Activated CD4-positive, alpha-beta T cell treated with anti-CD3 and anti-CD28 coated beads for 48 hours (primary cell): ENCODE measurements around the gene UGT1A5.

Experiments
- DNase-seq: peaks from one replicate; pipeline ENCODE4 v3.0.0-alpha.2; 2020

Gene UGT1A5

DNA sequence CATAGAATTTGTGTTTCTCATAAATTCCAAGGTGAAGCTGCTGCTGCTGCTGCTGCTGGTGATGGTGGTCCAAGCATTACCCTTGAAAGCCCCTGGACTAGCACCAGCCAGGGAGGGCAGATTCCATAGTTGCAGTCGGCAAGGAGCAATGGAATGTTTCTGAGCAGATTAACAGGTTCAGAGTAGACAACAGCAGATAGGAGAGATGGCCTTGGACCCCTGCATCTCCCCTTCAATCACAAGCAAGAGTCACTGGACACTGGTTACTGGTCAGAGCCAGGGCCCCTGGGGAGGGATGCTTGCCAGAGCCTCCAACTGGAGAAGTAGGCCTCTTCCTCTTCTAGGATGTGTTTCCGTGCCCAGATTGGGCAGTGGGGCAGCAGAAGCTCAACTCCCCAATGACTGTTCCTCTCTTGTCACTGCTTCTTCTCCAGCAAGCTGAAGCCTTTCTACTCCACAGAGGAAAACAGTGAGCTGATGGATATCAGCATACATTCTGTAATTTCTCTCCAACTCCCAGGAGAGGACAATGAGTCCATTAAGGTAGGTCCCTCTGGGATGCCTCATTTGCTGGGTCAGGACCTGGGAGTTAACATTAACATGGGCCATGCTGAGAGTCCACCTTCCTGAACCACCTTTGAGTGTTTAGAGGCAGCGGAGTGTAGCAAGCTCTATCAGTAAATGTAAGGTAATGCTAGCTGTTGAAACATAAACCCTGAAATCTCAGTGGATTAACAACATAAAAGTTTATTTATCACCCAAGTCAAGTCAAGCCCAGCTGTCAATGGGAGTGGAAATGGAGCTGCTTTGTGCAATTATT lies 100.7 kb downstream of the UGT1A5 start:
- DNase-seq = no peak

DNA sequence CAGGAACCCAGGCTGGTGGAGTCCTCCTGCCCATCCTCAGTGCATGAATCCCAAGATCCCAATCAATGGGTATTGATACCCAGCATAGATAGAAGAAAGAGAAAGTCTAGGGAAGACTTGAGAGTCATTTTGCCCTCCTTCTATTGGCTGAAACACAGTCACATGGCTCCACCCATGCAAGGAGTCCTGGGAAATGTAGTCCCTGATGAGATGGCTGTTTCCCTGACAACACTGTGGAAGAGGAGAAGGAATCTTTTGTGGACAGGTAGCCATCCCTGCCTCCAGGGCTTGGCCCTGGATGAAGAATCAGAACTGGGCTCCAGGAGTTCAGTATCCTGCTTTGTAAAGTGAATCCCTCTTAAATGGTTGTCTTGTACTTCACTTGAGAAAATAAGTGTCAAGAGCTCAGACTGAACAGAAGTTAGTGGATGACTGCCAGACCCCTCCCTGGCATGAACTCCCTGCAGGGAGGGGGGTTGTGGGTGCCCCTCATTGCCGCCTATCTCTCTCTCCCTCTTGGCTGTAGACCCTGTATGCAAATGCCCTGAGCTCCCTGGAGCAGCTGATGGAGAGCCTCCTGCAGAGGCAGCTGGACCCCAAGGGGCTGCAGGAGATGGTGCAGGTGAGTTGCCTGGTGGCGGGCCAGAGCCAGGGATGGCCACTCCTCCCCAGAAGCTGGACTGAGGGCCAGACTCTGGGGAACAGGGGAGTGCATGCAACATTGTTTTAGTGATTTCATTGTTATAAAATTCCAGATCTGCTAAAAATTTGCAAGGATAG lies 101.5 kb downstream of the UGT1A5 start:
- no peak for DNase-seq

DNA sequence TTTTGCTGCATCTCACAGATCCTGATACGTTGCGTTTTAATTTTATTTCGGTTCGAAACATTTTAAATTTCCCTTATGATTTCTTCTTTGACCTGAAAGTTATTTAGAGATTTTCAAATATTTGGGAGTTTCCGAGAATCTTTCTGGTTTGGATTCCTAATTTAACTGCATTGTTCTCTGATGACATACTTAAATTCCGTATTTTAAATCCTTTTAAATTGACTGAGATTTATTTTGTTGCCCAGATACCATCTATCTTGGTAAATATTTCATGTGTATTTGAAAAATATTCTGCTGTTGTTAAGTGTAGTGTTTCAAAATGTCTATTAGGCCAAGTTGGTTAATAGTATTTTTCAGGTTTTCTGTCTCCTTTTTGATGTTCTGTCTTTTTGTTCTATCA lies 103.2 kb downstream of the UGT1A5 start:
- no peak for DNase-seq

DNA sequence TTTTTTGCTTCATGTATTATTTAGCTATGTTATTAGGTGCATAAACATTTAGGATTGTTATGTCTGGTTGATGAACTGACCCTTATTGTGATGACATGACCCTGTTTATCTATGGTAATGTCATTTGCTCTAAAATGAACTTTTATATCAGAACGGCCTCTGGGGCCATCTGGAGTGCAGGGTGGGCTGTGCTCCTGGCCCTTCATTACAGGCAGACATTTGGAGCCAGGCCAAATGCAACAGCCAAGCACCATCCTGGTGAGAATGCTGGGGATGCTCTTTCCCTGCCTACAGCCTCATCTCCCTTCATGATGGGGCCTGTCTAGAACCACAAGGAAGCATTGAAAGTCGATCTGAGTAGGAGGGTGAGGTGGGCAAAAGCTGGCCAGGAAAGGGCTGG lies 103.6 kb downstream of the UGT1A5 start:
- DNase-seq = no peak

DNA sequence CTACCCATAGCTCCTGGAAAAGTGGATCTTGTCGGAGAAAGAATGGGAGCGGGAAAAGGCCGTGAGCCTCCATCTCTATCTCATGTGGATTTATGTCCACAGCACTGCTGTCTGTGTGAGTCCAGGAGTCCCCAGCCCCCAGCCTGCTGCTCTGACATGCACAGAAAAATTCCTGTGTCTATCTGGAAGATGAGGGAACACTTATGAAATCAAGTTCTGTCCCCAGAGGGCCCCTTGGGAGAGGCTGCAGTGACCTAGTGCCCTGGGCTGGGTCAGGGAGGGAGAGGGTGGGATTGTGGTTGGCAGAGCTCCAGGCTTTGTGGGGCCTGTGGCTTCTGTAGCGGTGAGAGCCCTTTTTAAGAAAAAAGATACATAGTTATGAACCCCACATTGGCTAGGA lies 104.1 kb downstream of the UGT1A5 start:
- DNase-seq = no peak

DNA sequence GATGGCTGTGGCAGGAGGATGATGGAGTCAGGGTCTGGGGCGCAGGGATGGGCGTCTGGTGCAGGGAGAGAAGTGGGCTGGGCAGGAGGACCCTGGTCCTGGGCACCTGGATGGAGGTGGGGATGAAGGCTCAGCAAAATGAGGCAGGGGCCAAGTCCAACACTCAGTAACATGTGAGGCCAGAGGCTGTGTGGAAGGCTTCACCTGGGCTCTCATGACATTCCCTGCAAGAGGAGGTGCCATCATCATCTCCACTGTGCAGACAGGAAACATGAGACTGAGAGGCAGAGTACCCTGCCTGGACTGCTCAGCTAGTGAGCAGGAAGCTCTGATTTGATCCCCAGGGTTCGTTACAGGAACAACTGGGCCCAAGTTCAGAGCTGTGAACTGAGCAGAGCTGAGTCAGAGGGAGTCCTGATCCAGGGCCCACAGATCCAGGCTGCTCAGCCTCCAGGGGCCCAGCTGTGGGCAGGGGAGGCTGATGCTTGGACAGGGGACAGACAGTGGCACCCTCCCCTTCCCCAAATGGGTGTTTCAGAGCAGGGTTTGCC lies 104.7 kb downstream of the UGT1A5 start:
- no peak for DNase-seq

DNA sequence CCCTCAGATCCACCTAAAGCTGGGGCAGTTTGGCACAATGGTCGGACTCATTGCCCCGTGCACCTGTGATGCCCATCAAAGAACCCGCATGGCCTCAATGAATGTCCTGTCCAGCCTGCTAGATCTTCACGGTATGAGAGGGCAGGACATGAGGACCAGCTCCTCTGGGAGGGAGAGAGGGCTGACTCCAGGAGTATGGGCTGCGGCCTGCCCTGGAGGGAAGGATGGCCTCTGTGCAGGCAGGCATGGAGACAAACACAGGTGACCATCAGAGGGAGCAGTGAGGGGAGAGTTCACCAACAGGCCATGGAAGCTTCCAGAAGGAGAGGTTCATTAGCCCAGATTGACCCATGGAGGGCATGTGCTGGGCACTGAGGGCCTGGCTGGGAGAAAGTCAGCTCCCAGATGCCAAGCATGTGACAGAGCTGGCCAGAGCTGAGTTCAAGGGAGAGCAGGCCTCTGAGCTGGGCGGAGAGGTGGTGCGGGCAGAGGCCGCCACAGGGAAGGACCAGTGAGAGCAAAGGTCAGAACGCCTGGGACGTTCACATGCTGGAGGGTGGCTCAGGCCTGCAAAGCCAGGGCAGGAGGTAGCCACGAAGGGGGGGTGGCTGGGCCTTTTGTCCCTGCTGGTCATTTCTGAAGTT lies 105.4 kb downstream of the UGT1A5 start:
- no peak for DNase-seq

DNA sequence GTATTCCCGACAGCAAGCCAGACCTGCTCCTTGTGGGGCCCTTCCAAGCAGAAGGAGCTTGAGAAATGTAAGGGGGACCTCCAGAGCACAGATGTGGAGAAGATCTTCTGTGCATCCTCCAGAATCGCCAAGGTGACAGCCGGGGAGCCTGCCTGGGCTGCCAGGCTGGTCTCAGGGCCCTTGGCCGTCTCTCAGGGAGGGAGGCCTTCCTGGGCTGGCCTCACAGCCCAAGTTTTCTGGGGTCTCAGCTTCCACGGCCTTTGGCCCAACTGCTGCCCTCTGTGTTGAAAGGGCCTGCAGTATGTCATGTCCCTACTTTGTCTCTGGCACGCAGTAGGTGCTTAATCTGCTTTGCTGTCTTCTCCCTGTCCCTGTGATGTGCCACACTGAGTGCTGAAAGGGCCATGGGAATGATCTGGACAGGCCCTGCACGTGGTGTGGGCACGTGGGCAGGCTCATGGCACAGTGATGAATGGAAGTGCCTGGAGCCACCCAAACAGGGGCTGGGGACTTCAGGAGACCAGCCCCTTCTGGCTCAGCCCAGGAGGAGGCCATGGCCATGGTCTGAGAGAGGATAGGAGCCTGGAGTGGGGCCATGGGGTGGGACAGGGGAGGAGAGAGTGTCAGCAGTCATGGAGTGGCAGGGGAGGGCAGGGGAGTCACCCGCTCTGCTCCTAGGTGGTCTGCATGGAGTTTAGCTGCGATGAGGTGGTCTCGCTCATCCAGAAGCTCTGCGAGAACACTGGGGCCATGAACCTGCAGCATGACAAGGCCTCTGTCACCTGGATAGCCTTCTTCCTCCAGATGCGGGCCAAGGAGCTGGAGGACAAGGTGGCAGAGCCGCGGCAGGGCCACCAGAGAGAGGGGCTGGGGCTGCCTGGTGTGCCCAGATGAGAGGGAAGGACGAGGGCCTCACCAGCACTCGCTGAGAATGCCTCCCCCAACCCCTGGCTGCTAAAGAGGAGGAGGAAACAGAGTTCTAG lies 106.2 kb downstream of the UGT1A5 start:
- DNase-seq = no peak

DNA sequence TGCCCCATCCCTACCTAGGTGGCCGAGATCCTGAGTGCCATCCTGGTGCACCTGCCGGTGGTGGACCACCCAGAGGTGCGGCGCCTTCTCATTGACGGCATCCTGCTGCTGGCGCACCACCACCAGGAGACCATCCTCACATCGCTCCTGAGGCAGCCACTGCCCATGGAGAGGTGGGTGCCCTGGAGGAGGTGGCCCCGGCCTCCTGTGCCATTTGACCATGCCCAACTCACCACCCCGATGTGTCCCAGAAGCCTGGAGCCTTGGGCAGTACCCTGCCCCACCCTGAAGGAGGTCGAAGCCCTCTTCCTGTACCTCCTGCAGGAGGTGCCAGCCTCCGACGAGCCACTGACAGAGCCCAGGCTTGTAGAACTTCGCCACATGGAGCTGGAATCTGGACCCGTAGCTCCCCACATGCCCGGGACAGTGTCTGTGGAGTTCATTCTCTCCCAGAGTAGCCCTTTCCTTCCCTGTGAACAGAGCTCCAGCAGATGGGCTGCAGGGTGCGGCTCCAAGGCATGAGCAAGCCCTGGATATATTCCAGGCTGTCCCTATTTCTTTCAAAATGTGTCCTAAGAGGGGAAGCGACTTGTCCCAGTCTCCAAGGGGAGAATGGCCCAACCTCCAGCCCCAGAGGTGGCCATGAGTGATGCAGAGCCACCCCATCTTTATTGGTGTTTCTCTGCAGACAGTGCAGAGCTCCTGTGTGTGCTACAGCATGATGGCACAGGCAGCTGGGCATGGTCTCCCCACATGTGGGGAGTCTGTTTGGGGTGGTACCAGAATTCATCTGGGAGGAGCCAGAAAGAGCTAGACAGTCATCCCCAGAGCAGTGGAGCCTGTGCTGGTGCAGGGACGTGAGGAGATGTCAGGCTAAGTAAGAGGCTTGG lies 107.4 kb downstream of the UGT1A5 start:
- no peak for DNase-seq

DNA sequence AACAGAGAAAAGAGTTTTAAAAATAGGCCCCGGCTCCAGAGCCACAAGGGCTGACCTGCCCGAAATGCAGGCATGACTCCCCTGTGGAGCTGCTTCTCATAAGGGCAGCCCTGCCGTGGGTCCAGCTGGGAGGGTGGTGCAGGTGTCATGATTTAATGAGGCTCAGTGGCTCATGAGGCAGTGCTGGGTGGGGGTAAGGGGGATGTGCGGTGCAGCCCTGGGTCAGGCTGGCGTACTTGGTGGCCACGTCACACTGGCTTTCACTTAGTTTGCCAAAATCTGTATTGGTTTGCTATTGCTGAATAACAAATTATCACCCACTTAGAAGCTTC lies 108.0 kb downstream of the UGT1A5 start:
- no peak for DNase-seq

DNA sequence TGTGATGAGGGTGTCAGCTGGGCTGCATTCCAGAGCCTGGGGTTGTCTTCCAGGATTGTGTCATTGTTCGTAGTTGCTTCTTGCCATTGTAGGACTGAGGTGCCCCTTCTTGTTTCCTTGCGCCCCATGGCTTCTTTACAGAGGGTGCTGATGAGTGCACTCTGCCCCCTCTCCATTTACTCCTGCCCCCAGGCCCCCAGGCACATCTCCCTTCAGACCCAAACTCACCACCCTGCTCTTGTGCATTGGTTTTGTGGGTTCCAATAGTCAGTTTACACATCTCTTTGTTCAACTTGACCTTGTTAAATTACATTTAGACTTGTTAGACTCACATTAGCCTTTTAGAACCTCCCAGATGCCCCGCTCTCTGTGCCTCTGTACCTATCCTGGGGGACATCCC lies 108.5 kb downstream of the UGT1A5 start:
- no peak for DNase-seq

DNA sequence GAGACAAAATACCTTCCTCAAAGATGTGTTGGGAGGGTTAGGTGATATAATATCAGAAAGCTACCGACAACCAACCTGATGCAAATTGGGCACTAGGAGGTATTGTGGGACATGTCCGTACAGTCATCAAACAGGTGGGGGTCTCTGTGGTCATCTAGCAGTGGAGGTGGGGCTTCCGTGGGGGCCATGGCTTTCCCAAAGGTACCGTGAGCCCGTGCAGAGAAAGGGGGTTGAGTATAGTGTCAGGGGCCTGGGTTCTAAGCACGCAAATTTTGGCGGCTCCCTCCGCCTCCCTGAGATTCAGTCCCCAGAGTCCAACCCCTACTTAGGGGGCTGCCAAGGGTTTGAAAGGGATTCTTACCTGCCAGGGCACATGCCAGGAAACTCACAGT lies 109.0 kb downstream of the UGT1A5 start:
- DNase-seq = no peak

DNA sequence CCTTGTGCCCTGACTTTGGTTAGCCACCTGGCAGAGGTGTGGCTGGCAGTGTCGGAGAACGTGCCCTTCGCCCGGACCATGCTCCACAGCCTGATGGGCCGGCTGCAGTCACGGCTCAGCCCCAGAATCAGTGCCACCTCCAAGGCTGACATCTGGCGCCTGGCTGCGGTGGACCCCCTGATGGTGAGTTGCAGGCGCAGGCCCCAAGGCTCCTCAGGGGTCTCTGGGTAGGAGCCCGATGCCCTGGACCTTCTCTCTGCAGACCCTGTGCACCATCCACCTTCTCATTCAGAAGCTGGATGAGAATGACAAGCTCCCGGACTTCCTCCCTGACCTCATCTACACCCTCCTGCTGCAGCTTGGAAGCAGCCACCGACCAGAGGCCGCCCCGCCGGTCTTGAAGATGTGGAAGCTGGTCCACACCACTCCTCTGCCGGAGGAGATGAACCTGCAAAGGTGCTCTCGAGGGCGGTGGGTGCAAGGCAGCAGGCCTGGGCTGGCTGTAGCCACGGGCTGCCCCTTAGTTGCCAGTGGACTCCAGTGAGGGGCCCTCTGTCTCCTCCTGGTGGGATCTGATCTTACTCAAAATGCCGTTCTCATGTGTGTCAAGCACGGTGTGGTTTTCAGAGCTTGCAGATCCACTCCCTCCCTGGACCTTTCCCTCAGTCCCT lies 109.5 kb downstream of the UGT1A5 start:
- no peak for DNase-seq
